ENCODE measurements around the gene FIBIN.
"Not testable (repeated sequence)": the region's sequence is repeated elsewhere in the genome, so short reads cannot be mapped to it uniquely, and the experiment has no call there.

The FIBIN gene

DNA sequence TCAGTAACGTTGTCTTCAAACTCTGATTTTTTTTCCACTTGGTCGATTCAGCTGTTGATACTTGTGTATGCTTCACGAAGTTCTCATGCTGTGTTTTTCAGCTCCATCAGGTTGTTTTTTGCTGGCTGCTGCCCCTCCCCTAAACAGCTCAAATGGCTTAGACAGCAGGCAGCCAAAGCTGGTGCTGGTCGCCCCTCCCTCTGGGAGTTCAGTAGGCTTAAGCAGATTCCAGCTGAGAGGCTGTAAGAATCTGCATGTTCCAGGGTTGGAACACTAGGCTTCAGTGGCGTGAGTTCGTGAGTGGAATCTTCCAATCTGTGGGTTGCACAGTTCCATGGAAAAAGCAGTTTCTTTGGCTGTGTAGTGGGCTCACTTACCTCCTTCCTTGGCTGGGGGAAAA is 10.3 kb upstream of the FIBIN start:
- DNase-seq, result no peak

GRCh38 chr11:26985470-26985869 is 8.4 kb upstream of the FIBIN start:
- DNase-seq, result no peak

GRCh38 chr11:26985943-26986342 is 8.0 kb upstream of the FIBIN start:
- no peak for DNase-seq

DNA sequence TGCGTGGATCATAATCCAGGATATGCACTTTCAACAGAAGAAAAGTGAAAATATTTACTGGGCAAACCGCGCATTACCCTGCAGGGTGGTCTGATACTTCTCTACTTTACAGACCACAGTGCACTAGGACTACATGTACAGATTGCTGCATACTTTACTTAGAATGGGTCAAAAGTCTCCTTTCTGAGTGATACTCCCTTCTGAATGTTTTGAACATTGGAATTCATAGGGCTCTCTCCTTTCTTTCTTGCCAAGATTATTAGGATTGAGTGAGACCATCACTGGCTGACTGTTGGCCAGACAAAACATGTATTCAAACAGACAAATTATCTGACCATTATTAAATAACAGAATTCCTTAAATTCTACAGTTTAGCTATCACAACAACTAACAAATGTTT is 6.6 kb upstream of the FIBIN start:
- DNase-seq, result no peak

GRCh38 chr11:26987731-26988130 is 6.2 kb upstream of the FIBIN start:
- no peak for DNase-seq

GRCh38 chr11:26992031-26992541 is 1.8 kb upstream of the FIBIN start:
- no peak for DNase-seq

DNA sequence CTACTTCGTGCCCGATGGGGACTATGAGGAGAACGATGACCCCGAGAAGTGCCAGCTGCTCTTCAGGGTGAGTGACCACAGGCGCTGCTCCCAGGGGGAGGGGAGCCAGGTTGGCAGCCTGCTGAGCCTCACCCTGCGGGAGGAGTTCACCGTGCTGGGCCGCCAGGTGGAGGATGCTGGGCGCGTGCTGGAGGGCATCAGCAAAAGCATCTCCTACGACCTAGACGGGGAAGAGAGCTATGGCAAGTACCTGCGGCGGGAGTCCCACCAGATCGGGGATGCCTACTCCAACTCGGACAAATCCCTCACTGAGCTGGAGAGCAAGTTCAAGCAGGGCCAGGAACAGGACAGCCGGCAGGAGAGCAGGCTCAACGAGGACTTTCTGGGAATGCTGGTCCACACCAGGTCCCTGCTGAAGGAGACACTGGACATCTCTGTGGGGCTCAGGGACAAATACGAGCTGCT is 751 bp downstream of the FIBIN start:
- no peak for DNase-seq

- no peak for DNase-seq
Measured at GRCh38 chr11:26995701-26996460, 2.0 kb downstream of the FIBIN start.

GRCh38 chr11:26997378-26997777 is 3.5 kb downstream of the FIBIN start:
- DNase-seq, result no peak

DNA sequence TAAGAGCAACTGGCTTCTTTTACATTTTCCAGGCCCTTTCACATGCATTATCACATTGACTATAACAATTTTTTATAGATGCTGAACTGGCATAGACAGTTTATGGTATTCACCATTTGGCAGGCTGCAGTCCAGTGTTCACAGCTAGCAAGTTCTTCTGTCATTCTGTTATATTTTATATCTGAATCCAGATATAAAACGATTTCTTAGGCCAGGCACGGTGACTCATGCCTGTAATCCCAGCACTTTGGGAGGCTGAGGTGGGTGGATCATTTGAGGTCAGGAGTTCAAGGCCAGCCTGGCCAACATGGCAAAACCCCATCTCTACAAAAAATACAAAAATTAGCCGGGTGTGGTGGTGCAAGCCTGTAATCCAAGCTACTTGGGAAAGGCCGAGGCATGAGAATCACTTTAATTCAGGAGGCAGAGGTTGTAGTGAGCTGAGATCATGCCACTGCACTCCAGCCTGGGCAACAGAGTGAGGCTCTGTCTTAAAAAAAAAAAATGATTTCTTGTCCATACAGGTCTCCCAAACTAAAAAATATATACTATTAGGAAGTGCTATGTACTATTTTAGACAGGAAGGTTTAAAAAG is 7.3 kb downstream of the FIBIN start:
- not testable (repeated sequence) for DNase-seq

- DNase-seq, result no peak
Measured at GRCh38 chr11:27002431-27002830, 8.5 kb downstream of the FIBIN start.

- no peak for DNase-seq
Measured at GRCh38 chr11:27002838-27003237, 8.9 kb downstream of the FIBIN start.

DNA sequence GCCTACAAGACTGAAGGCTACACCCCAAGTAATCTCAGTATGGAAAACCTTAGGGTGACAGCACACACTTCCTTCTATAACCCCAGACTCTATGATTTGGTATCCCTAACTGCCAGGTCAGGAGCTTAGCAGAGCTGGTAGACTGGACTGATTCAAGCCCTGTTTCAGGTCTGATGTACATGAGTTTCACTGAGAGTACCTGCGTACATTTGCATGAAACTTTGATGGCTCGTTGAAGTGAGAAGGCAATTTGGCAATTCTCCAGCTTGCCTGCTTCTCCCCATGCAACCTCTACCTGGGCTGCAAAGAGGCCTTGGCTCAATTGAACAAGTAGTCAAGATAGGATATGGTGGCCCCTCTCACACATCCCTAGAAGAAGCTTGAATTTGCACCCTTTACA is 10.2 kb downstream of the FIBIN start:
- DNase-seq, result no peak

DNA sequence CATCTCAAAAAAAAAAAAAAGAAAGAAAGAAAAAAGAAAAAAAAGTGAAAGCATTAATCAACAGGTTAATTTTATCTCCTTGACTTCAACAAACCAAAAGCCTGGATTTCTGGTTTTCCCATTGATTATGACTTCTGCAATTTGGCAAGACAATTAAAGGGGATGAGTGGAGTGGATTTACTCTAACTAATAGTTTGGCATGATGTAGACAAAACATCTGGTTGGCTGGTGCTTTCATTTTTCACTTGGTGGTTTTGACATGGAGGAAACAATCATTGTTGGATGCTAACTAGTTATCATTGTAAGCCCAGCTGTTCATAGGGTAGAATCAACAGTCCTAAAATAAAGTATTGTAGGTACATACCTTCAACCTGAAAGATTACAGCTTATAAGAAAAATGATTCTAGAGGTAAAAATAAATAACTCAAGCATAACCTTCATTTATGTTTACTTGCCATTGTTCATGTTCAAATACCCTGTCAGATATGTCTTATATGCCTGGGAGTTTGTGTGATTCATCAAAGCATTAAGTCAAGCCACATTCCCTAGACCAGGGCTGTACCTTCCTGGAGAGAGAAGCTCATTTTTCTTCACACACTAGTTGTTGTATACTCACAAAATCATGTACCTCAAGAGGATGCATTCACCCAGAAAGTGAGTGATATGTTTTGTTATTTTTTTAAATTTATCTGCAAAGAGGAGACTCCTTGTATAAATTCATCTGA is 15.1 kb downstream of the FIBIN start:
- no peak for DNase-seq

GRCh38 chr11:27011560-27012233 is 17.8 kb downstream of the FIBIN start:
- no peak for DNase-seq

DNA sequence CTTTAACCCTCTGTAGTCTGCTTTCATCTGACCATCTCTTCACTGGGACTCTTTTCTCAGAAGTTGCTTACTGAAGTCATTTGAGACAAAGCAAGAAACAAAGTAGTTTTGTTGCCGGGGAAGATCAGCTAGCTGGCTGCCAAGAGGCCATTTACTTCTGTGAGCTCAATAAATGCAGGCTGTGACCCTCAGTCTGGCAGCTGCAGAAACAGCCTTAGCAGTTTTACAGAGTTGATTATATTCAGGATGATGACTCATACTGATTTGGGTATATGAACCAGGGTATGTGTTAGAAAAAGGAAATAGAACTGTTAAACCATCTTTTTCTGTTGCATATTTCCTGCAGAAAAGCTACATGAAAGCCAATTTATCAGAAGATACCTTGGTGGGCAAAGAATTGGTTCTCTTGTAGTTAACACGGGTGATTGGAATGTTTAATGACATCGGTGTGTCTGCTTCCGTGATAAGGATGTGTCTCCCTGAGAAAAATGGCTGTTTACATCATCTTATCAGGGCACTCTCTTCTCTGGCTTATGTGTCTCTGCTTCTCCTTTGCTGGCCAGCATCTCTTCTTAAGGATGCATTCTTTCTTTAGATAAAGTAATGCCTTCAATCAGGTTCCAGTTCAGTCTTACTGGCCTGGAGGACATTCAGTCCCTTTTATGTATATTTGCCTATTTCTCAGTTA is 18.5 kb downstream of the FIBIN start:
- no peak for DNase-seq

DNA sequence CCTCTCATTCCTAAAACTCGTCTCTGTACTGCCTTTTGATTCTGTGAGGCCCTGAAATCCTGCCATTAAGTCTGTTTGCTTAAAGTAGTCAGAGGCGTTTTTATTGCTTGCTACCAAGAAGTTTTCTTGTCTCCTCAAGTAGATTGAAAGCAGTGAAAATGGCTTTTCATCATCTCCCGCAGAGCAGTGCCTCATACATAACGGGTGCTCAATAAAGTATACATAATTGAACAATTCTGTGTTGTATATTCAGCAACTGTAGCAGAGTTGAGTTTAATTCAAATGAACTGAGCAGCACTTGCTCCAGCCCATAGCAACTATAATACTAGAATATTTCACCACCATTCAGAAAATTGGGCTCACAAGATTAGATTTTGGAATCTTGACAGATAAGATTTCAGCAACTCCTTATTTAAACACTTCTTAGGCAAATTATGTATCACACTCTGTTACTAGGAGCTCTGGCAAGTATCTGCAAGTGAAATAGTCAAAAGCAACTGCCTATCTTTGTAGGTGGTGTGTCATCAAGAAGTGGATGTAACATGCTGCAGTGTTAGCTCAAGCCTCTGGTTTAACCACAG is 20.0 kb downstream of the FIBIN start:
- no peak for DNase-seq

- DNase-seq, result peak; percentile 23 to 76
Measured at GRCh38 chr11:27018902-27019529, 25.1 kb downstream of the FIBIN start.

DNA sequence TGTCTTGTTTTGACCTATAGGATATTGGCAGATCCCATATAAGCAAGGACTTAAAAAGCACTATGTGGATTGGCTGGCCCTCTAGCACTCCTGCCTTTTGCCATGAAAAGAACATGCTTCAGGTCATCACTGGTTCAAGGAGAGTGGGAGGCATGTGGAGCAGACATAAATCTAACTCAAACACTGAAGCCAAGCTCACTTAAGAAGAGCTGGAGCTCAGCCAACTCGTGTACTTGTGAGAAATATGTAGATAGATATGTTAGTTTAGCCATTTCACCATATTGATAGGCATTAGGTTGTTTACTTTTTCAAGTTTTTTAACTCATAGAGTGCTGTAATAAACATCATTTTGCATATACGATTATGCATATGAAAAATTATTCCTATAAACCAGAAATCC is 26.8 kb downstream of the FIBIN start:
- DNase-seq, result peak in 1 of 2 experiments; percentile 21

DNA sequence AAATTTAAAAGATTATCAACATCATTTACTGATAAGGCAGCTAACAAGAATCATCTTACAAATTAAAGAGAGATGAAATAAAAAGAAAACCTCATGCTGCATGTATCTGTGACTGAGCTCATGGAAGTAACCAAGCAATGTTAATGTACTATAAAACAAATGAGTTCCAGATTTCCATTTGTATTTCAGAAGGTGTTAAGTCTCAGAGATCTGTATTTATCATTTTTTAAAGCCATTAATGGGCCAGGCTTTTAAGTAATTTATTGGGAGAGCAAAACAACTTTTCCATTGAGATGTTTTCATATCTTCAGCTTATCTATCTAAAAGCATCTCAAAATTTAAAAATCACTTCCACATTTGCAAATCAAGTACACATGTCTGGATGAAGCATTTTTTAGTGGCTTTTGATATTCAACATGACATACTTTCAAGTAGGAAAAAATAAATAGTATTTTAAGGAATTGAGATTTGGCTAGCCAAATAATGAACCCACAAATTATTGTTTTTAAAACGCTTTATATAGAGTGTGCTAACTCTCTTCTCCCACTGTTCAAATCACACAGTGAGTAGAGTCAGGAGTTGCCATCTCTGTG is 28.8 kb downstream of the FIBIN start:
- DNase-seq, result no peak

DNA sequence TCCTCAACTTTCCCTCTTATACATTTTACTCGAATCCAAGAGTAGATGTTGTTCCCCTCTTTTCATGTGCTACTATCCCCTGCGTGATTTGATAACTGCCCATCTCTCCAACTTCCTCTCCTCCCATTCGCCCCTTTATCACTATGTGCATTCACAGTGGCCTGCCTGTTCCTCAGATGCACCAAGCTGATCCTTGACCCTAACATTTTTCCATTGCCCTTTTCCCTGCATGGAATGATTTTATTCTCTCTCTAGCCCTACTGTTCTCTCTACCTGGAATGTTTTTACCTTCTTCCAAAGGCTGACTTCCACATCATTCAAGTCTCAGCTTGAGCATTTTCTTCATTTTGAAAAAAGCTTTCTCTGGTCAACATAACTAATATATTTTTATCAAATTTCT is 31.0 kb downstream of the FIBIN start:
- no peak for DNase-seq
